ENCODE results near the gene LRFN5.
A peak's percentile ranks its signal among the peaks of the same experiment; 100 is the strongest.

LRFN5 gene

GRCh38 chr14:41805633-41806032 lies 199.0 kb downstream of the LRFN5 start:
- no peak for DNase-seq (ENCODE audit: low read depth)

GRCh38 chr14:41806366-41806975 lies 199.8 kb downstream of the LRFN5 start:
- no peak for DNase-seq (ENCODE audit: low read depth)
- no peak for TF ChIP-seq CTCF (IDR thresholded peaks at IDR 0.05; ENCODE audit: low read depth, low read length)
- TF ChIP-seq MYC (IDR thresholded peaks at IDR 0.05; ENCODE audit: low read depth, low read length), result no peak
- no peak for TF ChIP-seq MAX (IDR thresholded peaks at IDR 0.05; ENCODE audit: low read depth, low read length)
- no peak for TF ChIP-seq POLR2A (IDR thresholded peaks at IDR 0.05; ENCODE audit: extremely low read depth, insufficient read length)
- no peak overlapping the region for H3K4me3 ChIP-seq (ENCODE audit: low read depth, low read length)

More at GRCh38 chr14:41805633-41806032, 199.0 kb downstream of the LRFN5 start:
- H3K4me3 ChIP-seq (ENCODE audit: low read depth, low read length), result no peak overlapping the region
- TF ChIP-seq MAX (IDR thresholded peaks at IDR 0.05; ENCODE audit: low read depth, low read length) (no peak), MYC (IDR thresholded peaks at IDR 0.05; ENCODE audit: low read depth, low read length) (no peak), POLR2A (IDR thresholded peaks at IDR 0.05; ENCODE audit: extremely low read depth, insufficient read length) (no peak), CTCF (IDR thresholded peaks at IDR 0.05; ENCODE audit: low read depth, low read length) (no peak)

GRCh38 chr14:41810362-41810761 lies 203.7 kb downstream of the LRFN5 start:
- H3K4me3 ChIP-seq (ENCODE audit: low read depth, low read length), result no peak overlapping the region
- no peak for TF ChIP-seq CTCF (IDR thresholded peaks at IDR 0.05; ENCODE audit: low read depth, low read length)
- no peak for TF ChIP-seq POLR2A (IDR thresholded peaks at IDR 0.05; ENCODE audit: extremely low read depth, insufficient read length)
- no peak for TF ChIP-seq MYC (IDR thresholded peaks at IDR 0.05; ENCODE audit: low read depth, low read length)
- no peak for TF ChIP-seq MAX (IDR thresholded peaks at IDR 0.05; ENCODE audit: low read depth, low read length)
- DNase-seq (ENCODE audit: low read depth), result no peak

GRCh38 chr14:41817626-41818025 lies 210.9 kb downstream of the LRFN5 start:
- no peak for DNase-seq (ENCODE audit: low read depth)
- H3K4me3 ChIP-seq (ENCODE audit: low read depth, low read length), result no peak overlapping the region
- TF ChIP-seq MYC (IDR thresholded peaks at IDR 0.05; ENCODE audit: low read depth, low read length) (no peak), POLR2A (IDR thresholded peaks at IDR 0.05; ENCODE audit: extremely low read depth, insufficient read length) (no peak), CTCF (IDR thresholded peaks at IDR 0.05; ENCODE audit: low read depth, low read length) (no peak), MAX (IDR thresholded peaks at IDR 0.05; ENCODE audit: low read depth, low read length) (no peak)

GRCh38 chr14:41824441-41824840 lies 217.8 kb downstream of the LRFN5 start:
- TF ChIP-seq MYC (IDR thresholded peaks at IDR 0.05; ENCODE audit: low read depth, low read length) (no peak), MAX (IDR thresholded peaks at IDR 0.05; ENCODE audit: low read depth, low read length) (no peak), CTCF (IDR thresholded peaks at IDR 0.05; ENCODE audit: low read depth, low read length) (peak; percentile 27), POLR2A (IDR thresholded peaks at IDR 0.05; ENCODE audit: extremely low read depth, insufficient read length) (no peak)
- H3K4me3 ChIP-seq (ENCODE audit: low read depth, low read length), result no peak overlapping the region
- DNase-seq (ENCODE audit: low read depth), result no peak
